Activated CD4-positive, alpha-beta T cell treated with anti-CD3 and anti-CD28 coated beads for 36 hours (primary cell): ENCODE data around the gene PLCB4. TPM values are rescaled to one million over a fixed set of nuclear protein-coding genes. Genes with fewer than 3 reads are reported as not detected.
A peak's percentile ranks its signal among the peaks of the same experiment; 100 is the strongest.

ENCODE experiments used
- ATAC-seq: fragments of 200-7000 bp; cut with Tn5 transposase; one replicate; pipeline ENCODE4 v1.10.0; 2021; ENCODE audit warnings: mild to moderate bottlenecking, moderate library complexity
- CTCF ChIA-PET: fragments of 350-600 bp; sonication (Branson Sonifier 250); formaldehyde crosslinking; loops from one replicate; lab custom pipeline; 2021; ENCODE audit warnings: antibody characterized with exemption; lab: Charles Lee
- POLR2A ChIA-PET: fragments of 350-600 bp; sonication (Branson Sonifier 250); formaldehyde crosslinking; loops from one replicate; lab custom pipeline; 2021; ENCODE audit warnings: antibody characterized with exemption, inconsistent platforms; lab: Charles Lee
- DNase-seq: peaks from one replicate; pipeline ENCODE4 v3.0.0-alpha.2; 2020
- H3K27ac Mint-ChIP-seq: one replicate; pipeline ENCODE4 v1.8.0; 2021; ENCODE audit warnings: mixed read lengths
- H3K27me3 Mint-ChIP-seq: one replicate; pipeline ENCODE4 v1.8.0; 2021; ENCODE audit warnings: mixed read lengths
- H3K36me3 Mint-ChIP-seq: one replicate; pipeline ENCODE4 v1.8.0; 2021; ENCODE audit warnings: low read depth, mixed read lengths
- H3K4me1 Mint-ChIP-seq: one replicate; pipeline ENCODE4 v1.8.0; 2021; ENCODE audit warnings: mixed read lengths
- H3K4me3 Mint-ChIP-seq: one replicate; pipeline ENCODE4 v1.8.0; 2021; ENCODE audit warnings: mild to moderate bottlenecking, moderate library complexity, mixed read lengths
- H3K9me3 Mint-ChIP-seq: one replicate; pipeline ENCODE4 v1.8.0; 2021; ENCODE audit warnings: low read depth, mixed read lengths
- intact Hi-C, 2 experiments: fragments of 100-400 bp; cut with DNase I in 1 of 2; cut with micrococcal nuclease in 1 of 2; formaldehyde crosslinking; loops; one replicate each; pipeline versions ENCODE4 v1.14.2 to v1.15.1; 2022 to 2024; cut with DNase I, micrococcal nuclease
- total RNA-seq, 2 experiments: library from RNA; stranded (reverse); gene quantifications; one replicate each; pipeline ENCODE4 v1.2.3, GENCODE V29; 2021

The PLCB4 gene
- total RNA-seq, 2 experiments from 2014 or later, result 0.02 TPM; not detected in 1

GRCh38 chr20:9401371-9401770, 332.5 kb downstream of the PLCB4 start:
- DNase-seq (no peak), ATAC-seq (no peak)
- Mint-ChIP-seq H3K27ac (no peak overlapping the region), H3K9me3 (no peaks in the 10 kb centered on the region), H3K27me3 (peaks cover 2% of the 10 kb centered on the region), H3K4me3 (no peak overlapping the region), H3K36me3 (no peaks in the 10 kb centered on the region), H3K4me1 (no peaks in the 10 kb centered on the region)
- ChIA-PET POLR2A (no interaction called here), CTCF (interaction anchor here (0.6 kb wide), 1 partner anchor 715 kb away, joined by 3 read pairs; no protein-coding TSS in a partner anchor)
- intact Hi-C loops, result loop anchor here in 1 of 2 experiments (10.0 kb wide), 1 partner anchor 513 kb away; no protein-coding TSS in a partner anchor

- no peak overlapping the region for H3K4me3 Mint-ChIP-seq
Measured at GRCh38 chr20:9402141-9402540, 333.3 kb downstream of the PLCB4 start.

GRCh38 chr20:9402546-9402945, 333.7 kb downstream of the PLCB4 start:
- CTCF ChIA-PET, result interaction anchor here (0.7 kb wide), 1 partner anchor 548 kb away, joined by 3 read pairs; no protein-coding TSS in a partner anchor
- intact Hi-C loops, result loop anchor here in 1 of 2 experiments (10.0 kb wide), 1 partner anchor 512 kb away; no protein-coding TSS in a partner anchor
- POLR2A ChIA-PET, result no interaction called here
- H3K9me3 Mint-ChIP-seq, result no peaks in the 10 kb centered on the region
- no peaks in the 10 kb centered on the region for H3K36me3 Mint-ChIP-seq
- DNase-seq, result no peak
- ATAC-seq, result no peak
- no peak overlapping the region for H3K27ac Mint-ChIP-seq
- no peak overlapping the region for H3K4me3 Mint-ChIP-seq
- H3K4me1 Mint-ChIP-seq, result no peaks in the 10 kb centered on the region
- peaks cover 2% of the 10 kb centered on the region for H3K27me3 Mint-ChIP-seq

More at GRCh38 chr20:9402141-9402540, 333.3 kb downstream of the PLCB4 start:
- H3K36me3 Mint-ChIP-seq, result no peaks in the 10 kb centered on the region
- H3K27ac Mint-ChIP-seq, result no peak overlapping the region
- intact Hi-C loops, result loop anchor here in 1 of 2 experiments (10.0 kb wide), 1 partner anchor 513 kb away; no protein-coding TSS in a partner anchor
- peaks cover 2% of the 10 kb centered on the region for H3K27me3 Mint-ChIP-seq
- CTCF ChIA-PET, result no interaction called here
- H3K9me3 Mint-ChIP-seq, result no peaks in the 10 kb centered on the region
- H3K4me1 Mint-ChIP-seq, result no peaks in the 10 kb centered on the region
- ATAC-seq (no peak), DNase-seq (no peak)
- POLR2A ChIA-PET, result no interaction called here

- no peak for ATAC-seq
- intact Hi-C loops, result loop anchor here in 1 of 2 experiments (10.0 kb wide), 1 partner anchor 511 kb away; no protein-coding TSS in a partner anchor
- H3K4me1 Mint-ChIP-seq, result no peaks in the 10 kb centered on the region
- no peak overlapping the region for H3K27ac Mint-ChIP-seq
- H3K4me3 Mint-ChIP-seq, result no peak overlapping the region
- ChIA-PET POLR2A (no interaction called here), CTCF (interaction anchor here (0.6 kb wide), 1 partner anchor 535 kb away, joined by 3 read pairs; no protein-coding TSS in a partner anchor)
- H3K9me3 Mint-ChIP-seq, result no peaks in the 10 kb centered on the region
- peaks cover 2% of the 10 kb centered on the region for H3K27me3 Mint-ChIP-seq
- no peak for DNase-seq
- no peaks in the 10 kb centered on the region for H3K36me3 Mint-ChIP-seq
Measured at GRCh38 chr20:9403448-9403847, 334.6 kb downstream of the PLCB4 start.

GRCh38 chr20:9407805-9408421, 339.0 kb downstream of the PLCB4 start:
- CTCF ChIA-PET, result interaction anchor here (0.6 to 4.6 kb wide), 29 partner anchors 8 to 1027 kb away, joined by 3 to 123 read pairs (median 4); partner anchors contain the start of genes LAMP5 and SLX4IP
- ATAC-seq, result peak; percentile 66
- peak; percentile 70 for DNase-seq
- POLR2A ChIA-PET, result interaction anchor here (0.6 kb wide), 1 partner anchor 96 kb away, joined by 4 read pairs; no protein-coding TSS in a partner anchor
- H3K36me3 Mint-ChIP-seq, result no peaks in the 10 kb centered on the region
- no peak overlapping the region for H3K27ac Mint-ChIP-seq
- no peaks in the 10 kb centered on the region for H3K27me3 Mint-ChIP-seq
- H3K9me3 Mint-ChIP-seq, result no peaks in the 10 kb centered on the region
- intact Hi-C loops, result loop anchor here (1.0 to 10.0 kb wide), 3 partner anchors 202 to 507 kb away; no protein-coding TSS in a partner anchor
- H3K4me3 Mint-ChIP-seq, result no peak overlapping the region
- no peaks in the 10 kb centered on the region for H3K4me1 Mint-ChIP-seq

- H3K4me3 Mint-ChIP-seq, result no peak overlapping the region
- CTCF ChIA-PET, result interaction anchor here (0.6 to 4.6 kb wide), 28 partner anchors 8 to 1026 kb away, joined by 3 to 123 read pairs (median 4); partner anchors contain the start of genes LAMP5 and SLX4IP
- intact Hi-C loops, result loop anchor here (1.0 to 10.0 kb wide), 3 partner anchors 202 to 506 kb away; no protein-coding TSS in a partner anchor
- no peaks in the 10 kb centered on the region for H3K4me1 Mint-ChIP-seq
- H3K9me3 Mint-ChIP-seq, result no peaks in the 10 kb centered on the region
- POLR2A ChIA-PET, result interaction anchor here (0.6 kb wide), 1 partner anchor 95 kb away, joined by 4 read pairs; no protein-coding TSS in a partner anchor
- no peaks in the 10 kb centered on the region for H3K27me3 Mint-ChIP-seq
- no peak overlapping the region for H3K27ac Mint-ChIP-seq
- no peaks in the 10 kb centered on the region for H3K36me3 Mint-ChIP-seq
- DNase-seq (no peak), ATAC-seq (no peak)
Measured at GRCh38 chr20:9408422-9409300, 339.8 kb downstream of the PLCB4 start.

- ChIA-PET CTCF (interaction anchor here (0.6 to 4.6 kb wide), 8 partner anchors 10 to 380 kb away, joined by 3 to 123 read pairs (median 4); partner anchors contain the start of gene LAMP5), POLR2A (no interaction called here)
- Mint-ChIP-seq H3K4me3 (no peak overlapping the region), H3K27ac (no peak overlapping the region), H3K27me3 (no peaks in the 10 kb centered on the region), H3K9me3 (no peaks in the 10 kb centered on the region), H3K36me3 (no peaks in the 10 kb centered on the region), H3K4me1 (no peaks in the 10 kb centered on the region)
- no peak for DNase-seq
- intact Hi-C loops, result loop anchor here (2.0 to 10.0 kb wide), 2 partner anchors 505 kb away; no protein-coding TSS in a partner anchor
- no peak for ATAC-seq
Measured at GRCh38 chr20:9409352-9409751, 340.5 kb downstream of the PLCB4 start.

- Mint-ChIP-seq H3K4me1 (no peaks in the 10 kb centered on the region), H3K4me3 (no peak overlapping the region), H3K36me3 (no peaks in the 10 kb centered on the region), H3K27ac (no peak overlapping the region), H3K9me3 (no peaks in the 10 kb centered on the region), H3K27me3 (no peaks in the 10 kb centered on the region)
- ChIA-PET CTCF (interaction anchor here (3.4 to 4.6 kb wide), 2 partner anchors 10 to 201 kb away, joined by 22 to 123 read pairs; no protein-coding TSS in a partner anchor), POLR2A (no interaction called here)
- no peak for ATAC-seq
- intact Hi-C loops, result loop anchor here (2.0 to 10.0 kb wide), 3 partner anchors 505 to 665 kb away; no protein-coding TSS in a partner anchor
- DNase-seq, result no peak
Measured at GRCh38 chr20:9409981-9410380, 341.1 kb downstream of the PLCB4 start.

GRCh38 chr20:9411833-9412232, 342.9 kb downstream of the PLCB4 start:
- ChIA-PET POLR2A (no interaction called here), CTCF (no interaction called here)
- ATAC-seq (no peak), DNase-seq (no peak)
- Mint-ChIP-seq H3K4me3 (no peak overlapping the region), H3K27ac (no peak overlapping the region), H3K27me3 (no peaks in the 10 kb centered on the region), H3K36me3 (no peaks in the 10 kb centered on the region), H3K4me1 (no peaks in the 10 kb centered on the region), H3K9me3 (no peaks in the 10 kb centered on the region)
- intact Hi-C loops, result loop anchor here in 1 of 2 experiments (10.0 kb wide), 1 partner anchor 663 kb away; no protein-coding TSS in a partner anchor

GRCh38 chr20:9412309-9412708, 343.4 kb downstream of the PLCB4 start:
- DNase-seq, result no peak
- ATAC-seq, result no peak
- Mint-ChIP-seq H3K27me3 (no peaks in the 10 kb centered on the region), H3K4me3 (no peak overlapping the region), H3K27ac (no peak overlapping the region), H3K36me3 (no peaks in the 10 kb centered on the region), H3K9me3 (no peaks in the 10 kb centered on the region), H3K4me1 (no peaks in the 10 kb centered on the region)
- intact Hi-C loops, result loop anchor here in 1 of 2 experiments (10.0 kb wide), 1 partner anchor 662 kb away; no protein-coding TSS in a partner anchor
- CTCF ChIA-PET, result no interaction called here
- POLR2A ChIA-PET, result no interaction called here
